B cell (primary cell): ENCODE measurements around the gene CHD5. TPM values are rescaled to one million over a fixed set of nuclear protein-coding genes. Genes with fewer than 3 reads are reported as not detected.

Source experiments
- ATAC-seq: fragments of 200-7000 bp; cut with Tn5 transposase; one replicate; pipeline ENCODE4 v1.10.0; 2021; ENCODE audit warnings: low read depth, mild to moderate bottlenecking, moderate number of reproducible peaks, moderate library complexity
- CTCF ChIA-PET: fragments of 350-600 bp; sonication (Branson Sonifier 250); formaldehyde crosslinking; loops from one replicate; lab custom pipeline; 2021; ENCODE audit warnings: antibody characterized with exemption, inconsistent platforms; lab: Charles Lee
- POLR2A ChIA-PET: fragments of 350-600 bp; sonication (Branson Sonifier 250); formaldehyde crosslinking; loops from one replicate; lab custom pipeline; 2021; ENCODE audit warnings: antibody characterized with exemption; lab: Charles Lee
- DNase-seq: peaks from one replicate; pipeline ENCODE4 v3.0.0; 2013
- H2AFZ ChIP-seq: 2 replicates; pipeline ENCODE4 v1.6.1; 2012; ENCODE audit warnings: mild to moderate bottlenecking, low read depth, low read length; ENCODE audit not compliant: insufficient read depth, poor library complexity, severe bottlenecking
- H3K27ac ChIP-seq, 2 donors: 1 replicate in 1 of 2; 2 replicates in 1 of 2; pipeline ENCODE4 v1.5.1; 2012 to 2013; ENCODE audit warnings: low read length in 2 of 2, mild to moderate bottlenecking in 2 of 2, moderate library complexity in 1 of 2
- H3K27me3 ChIP-seq, 4 experiments: fragments of 200-600 bp in 1 of 4; sonication (generic) in 1 of 4; replicated peaks in 1 of 4; 1 replicate in 2 of 4; 2 replicates in 2 of 4; pipeline versions ENCODE4 v1.6.1 to v1.7.0; 2013 to 2016; ENCODE audit warnings: low read length in 3 of 4, mild to moderate bottlenecking in 2 of 4, mixed read lengths in 1 of 4, moderate library complexity in 1 of 4; ENCODE audit not compliant: insufficient read depth in 4 of 4, control insufficient read depth in 3 of 4; ENCODE audit errors: control extremely low read depth in 1 of 4
- H3K36me3 ChIP-seq, 2 experiments: replicated peaks in 1 of 2; 1 replicate in 1 of 2; 2 replicates in 1 of 2; pipeline versions ENCODE4 v1.6.1 to v1.7.1; 2013; ENCODE audit warnings: low read length in 1 of 2; ENCODE audit not compliant: insufficient read depth in 2 of 2, control insufficient read depth in 1 of 2; ENCODE audit errors: control extremely low read depth in 1 of 2, extremely low read depth in 1 of 2
- H3K4me1 ChIP-seq, 2 donors: fragments of 200-600 bp in 1 of 2; sonication (generic) in 1 of 2; 1 replicate in 1 of 2; 2 replicates in 1 of 2; pipeline versions ENCODE4 v1.5.1 to v1.6.1; 2013 to 2017; ENCODE audit warnings: low read length in 2 of 2; ENCODE audit not compliant: control insufficient read depth in 2 of 2, insufficient read depth in 2 of 2
- H3K4me2 ChIP-seq: replicated peaks from 2 replicates; pipeline ENCODE3; 2012; ENCODE audit warnings: mild to moderate bottlenecking, low read depth, low read length; ENCODE audit not compliant: poor library complexity, severe bottlenecking
- H3K4me3 ChIP-seq, 5 experiments: fragments of 200-600 bp in 1 of 5; sonication (generic) in 1 of 5; 1 replicate in 3 of 5; 2 replicates in 2 of 5; pipeline versions ENCODE4 v1.5.1 to v1.7.0; 2011 to 2016; ENCODE audit warnings: low read length in 4 of 5, mild to moderate bottlenecking in 4 of 5, low read depth in 2 of 5, control low read depth in 1 of 5, moderate library complexity in 1 of 5; ENCODE audit not compliant: insufficient read depth in 1 of 5; ENCODE audit errors: control extremely low read depth in 1 of 5, extremely low read depth in 1 of 5
- H3K79me2 ChIP-seq: fragments of 200-600 bp; sonication (generic); one replicate; pipeline ENCODE4 v1.6.0; 2016; ENCODE audit warnings: low read length; ENCODE audit not compliant: control insufficient read depth, insufficient read depth
- H3K9ac ChIP-seq: fragments of 200-600 bp; sonication (generic); 2 replicates; pipeline ENCODE4 v1.6.1; 2017; ENCODE audit warnings: mild to moderate bottlenecking, low read length, moderate library complexity
- H3K9me3 ChIP-seq, 3 donors: one replicate each; pipeline versions ENCODE4 v1.6.1 to v1.7.1; 2013; ENCODE audit warnings: low read length in 2 of 3; ENCODE audit not compliant: control insufficient read depth in 2 of 3, insufficient read depth in 1 of 3; ENCODE audit errors: control extremely low read depth in 1 of 3
- H4K20me1 ChIP-seq: 2 replicates; pipeline ENCODE4 v1.6.0; 2012; ENCODE audit warnings: mild to moderate bottlenecking, low read length; ENCODE audit not compliant: insufficient read depth, control insufficient read depth, poor library complexity, severe bottlenecking
- H3K27ac Mint-ChIP-seq: one replicate; pipeline ENCODE4 v1.8.0; 2021; ENCODE audit warnings: mixed read lengths
- H3K27me3 Mint-ChIP-seq: one replicate; pipeline ENCODE4 v1.8.0; 2021; ENCODE audit warnings: mixed read lengths
- H3K4me1 Mint-ChIP-seq: one replicate; pipeline ENCODE4 v1.8.0; 2021; ENCODE audit warnings: mixed read lengths
- H3K4me3 Mint-ChIP-seq: one replicate; pipeline ENCODE4 v1.8.0; 2021; ENCODE audit warnings: mixed read lengths
- H3K9me3 Mint-ChIP-seq: one replicate; pipeline ENCODE4 v1.8.0; 2022; ENCODE audit warnings: mixed read lengths; ENCODE audit not compliant: insufficient read depth
- EZH2 ChIP-seq: IDR thresholded peaks from 2 replicates; pipeline ENCODE4 v1.6.1; 2012; ENCODE audit warnings: borderline replicate concordance, low read depth, mild to moderate bottlenecking, moderate library complexity, low read length; ENCODE audit not compliant: insufficient read depth, poor library complexity, severe bottlenecking
- WGBS: methylation state at CpG from one replicate; pipeline ENCODE4 v1.1.5; 2013; ENCODE audit warnings: missing lambda C conversion rate; ENCODE audit not compliant: insufficient coverage; 5-methylcytosine and 5-hydroxymethylcytosine counted together
- intact Hi-C: fragments of 100-400 bp; cut with micrococcal nuclease; formaldehyde crosslinking; loops from one replicate; pipeline ENCODE4 v1.10.0; 2022
- polyA plus RNA-seq: library from polyadenylated mRNA; depleted of rRNA; stranded (reverse); fragments of >200 nt; gene quantifications from 2 replicates; pipeline ENCODE4 v1.2.3, GENCODE V29; 2012
- total RNA-seq, 2 donors: library from RNA; stranded (reverse); fragments of 120-200 nt in 1 of 2; gene quantifications; 1 replicate in 1 of 2; 2 replicates in 1 of 2; pipeline versions ENCODE4 v1.2.3 to v1.2.4, GENCODE V29; 2013 to 2022
- TF ChIP-seq, protein P1 (sequence below): fragments of 200-600 bp; IDR thresholded peaks from one replicate; pipeline ENCODE4 v1.8.0; 2022; ENCODE audit warnings: antibody characterized with exemption, mild to moderate bottlenecking

The CHD5 gene
- total and polyA plus RNA-seq, 2 donors (not counting 1 experiment from before 2014, with no cell fraction given) = 0.18 to 0.20 TPM

DNA sequence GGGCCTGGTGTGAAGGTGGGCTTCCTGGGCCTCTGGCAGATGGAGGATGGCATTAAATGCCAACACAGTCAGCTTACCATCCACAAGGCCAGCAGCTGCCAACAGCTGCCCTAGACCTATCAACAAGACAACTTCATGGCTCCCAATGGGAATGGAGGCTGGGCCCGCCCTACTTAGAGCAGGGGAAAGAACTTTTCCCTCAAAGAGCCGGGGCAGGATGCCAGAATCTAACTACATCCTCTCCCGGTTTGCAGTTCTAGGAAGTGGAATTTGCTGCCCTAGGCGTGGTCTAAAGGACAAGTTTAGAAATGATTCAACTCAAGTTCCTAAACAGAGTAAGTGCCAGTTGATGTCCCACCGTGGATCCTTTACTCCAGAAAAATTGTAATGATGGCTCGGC lies 42.5 kb upstream of the CHD5 start:
- peaks cover 4% of the 10 kb centered on the region for H3K79me2 ChIP-seq
- H4K20me1 ChIP-seq = peaks cover 17% of the 10 kb centered on the region
- no peaks in the 10 kb centered on the region for H3K4me1 ChIP-seq
- H3K4me3 ChIP-seq = no peak overlapping the region
- peaks cover 3% of the 10 kb centered on the region for H3K27me3 Mint-ChIP-seq
- H3K27ac Mint-ChIP-seq = no peak overlapping the region
- H3K4me1 Mint-ChIP-seq = no peaks in the 10 kb centered on the region
- ATAC-seq = no peak
- H3K9me3 Mint-ChIP-seq = no peaks in the 10 kb centered on the region
- no peak for DNase-seq
- no peaks in the 10 kb centered on the region for H3K27me3 ChIP-seq
- no peak overlapping the region for H3K27ac ChIP-seq
- H2AFZ ChIP-seq = no peak overlapping the region
- ChIA-PET POLR2A (no interaction called here), CTCF (no interaction called here)
- H3K4me2 ChIP-seq = no peak overlapping the region
- H3K9me3 ChIP-seq = no peaks in the 10 kb centered on the region
- TF ChIP-seq, protein P1, sequence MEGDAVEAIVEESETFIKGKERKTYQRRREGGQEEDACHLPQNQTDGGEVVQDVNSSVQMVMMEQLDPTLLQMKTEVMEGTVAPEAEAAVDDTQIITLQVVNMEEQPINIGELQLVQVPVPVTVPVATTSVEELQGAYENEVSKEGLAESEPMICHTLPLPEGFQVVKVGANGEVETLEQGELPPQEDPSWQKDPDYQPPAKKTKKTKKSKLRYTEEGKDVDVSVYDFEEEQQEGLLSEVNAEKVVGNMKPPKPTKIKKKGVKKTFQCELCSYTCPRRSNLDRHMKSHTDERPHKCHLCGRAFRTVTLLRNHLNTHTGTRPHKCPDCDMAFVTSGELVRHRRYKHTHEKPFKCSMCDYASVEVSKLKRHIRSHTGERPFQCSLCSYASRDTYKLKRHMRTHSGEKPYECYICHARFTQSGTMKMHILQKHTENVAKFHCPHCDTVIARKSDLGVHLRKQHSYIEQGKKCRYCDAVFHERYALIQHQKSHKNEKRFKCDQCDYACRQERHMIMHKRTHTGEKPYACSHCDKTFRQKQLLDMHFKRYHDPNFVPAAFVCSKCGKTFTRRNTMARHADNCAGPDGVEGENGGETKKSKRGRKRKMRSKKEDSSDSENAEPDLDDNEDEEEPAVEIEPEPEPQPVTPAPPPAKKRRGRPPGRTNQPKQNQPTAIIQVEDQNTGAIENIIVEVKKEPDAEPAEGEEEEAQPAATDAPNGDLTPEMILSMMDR = no peak
- no peak for TF ChIP-seq EZH2
- H3K36me3 ChIP-seq = peaks cover 9 to 38% of the 10 kb centered on the region in 2 experiments
- H3K9ac ChIP-seq = no peak overlapping the region
- intact Hi-C loops = no loop called here
- H3K4me3 Mint-ChIP-seq = no peak overlapping the region
- WGBS = 87% methylated on average over 3 of the region's 6 CpGs

DNA sequence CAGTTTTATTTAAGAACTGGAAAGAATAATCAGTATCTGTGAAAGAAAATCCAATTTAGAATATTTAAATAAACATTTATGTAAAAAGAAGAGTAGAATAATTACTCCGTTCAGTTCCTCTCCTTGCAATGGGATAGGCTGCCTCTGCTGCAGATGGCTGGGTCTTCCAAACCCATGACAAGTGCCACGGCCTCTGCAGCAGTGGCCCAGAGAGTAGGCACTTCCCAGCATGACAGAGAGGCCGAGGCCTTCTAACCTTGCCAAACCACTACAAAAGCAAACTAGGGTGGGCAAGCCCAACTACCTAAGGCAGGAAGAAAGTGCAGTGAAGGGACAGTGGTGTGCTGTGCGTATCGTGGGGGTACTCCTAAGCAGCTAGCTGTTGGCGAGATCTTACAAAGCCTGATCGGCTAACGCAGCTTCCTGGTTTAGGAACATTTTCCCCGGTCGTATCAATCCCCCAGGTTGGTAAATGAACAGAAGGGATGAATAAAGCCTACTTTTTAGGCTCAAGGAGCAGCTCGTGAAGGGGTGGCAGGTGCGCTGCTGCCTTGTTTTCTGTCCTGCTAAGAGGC lies 41.2 kb upstream of the CHD5 start:
- Mint-ChIP-seq H3K27ac (no peak overlapping the region), H3K27me3 (peaks cover 11% of the 10 kb centered on the region), H3K4me3 (no peak overlapping the region), H3K9me3 (no peaks in the 10 kb centered on the region), H3K4me1 (no peaks in the 10 kb centered on the region)
- ChIA-PET POLR2A (no interaction called here), CTCF (interaction anchor here (0.6 kb wide), 1 partner anchor 285 kb away, joined by 3 read pairs; no protein-coding TSS in a partner anchor)
- no peaks in the 10 kb centered on the region for H3K9me3 ChIP-seq
- H3K36me3 ChIP-seq = peaks cover 5 to 28% of the 10 kb centered on the region in 2 experiments
- TF ChIP-seq EZH2 = no peak
- TF ChIP-seq, protein P1 = no peak
- no peak overlapping the region for H2AFZ ChIP-seq
- H4K20me1 ChIP-seq = peaks cover 9% of the 10 kb centered on the region
- intact Hi-C loops = no loop called here
- WGBS = 98% methylated on average over 11 of the region's 12 CpGs
- ATAC-seq = no peak
- no peak overlapping the region for H3K9ac ChIP-seq
- H3K79me2 ChIP-seq = peaks cover 3% of the 10 kb centered on the region
- DNase-seq = no peak
- H3K4me2 ChIP-seq = no peak overlapping the region
- no peaks in the 10 kb centered on the region for H3K4me1 ChIP-seq
- peaks cover 0 to 5% (median 0%) of the 10 kb centered on the region in 4 experiments for H3K27me3 ChIP-seq
- H3K27ac ChIP-seq = no peak overlapping the region
- no peak overlapping the region for H3K4me3 ChIP-seq
